Measurements from ENCODE around the gene ROR1.
"Not testable (repeated sequence)": the region's sequence is repeated elsewhere in the genome, so short reads cannot be mapped to it uniquely, and the experiment has no call there.

ROR1 gene

GRCh38 chr1:63759778-63760177 is 14.0 kb upstream of the ROR1 start:
- no peak for DNase-seq

DNA sequence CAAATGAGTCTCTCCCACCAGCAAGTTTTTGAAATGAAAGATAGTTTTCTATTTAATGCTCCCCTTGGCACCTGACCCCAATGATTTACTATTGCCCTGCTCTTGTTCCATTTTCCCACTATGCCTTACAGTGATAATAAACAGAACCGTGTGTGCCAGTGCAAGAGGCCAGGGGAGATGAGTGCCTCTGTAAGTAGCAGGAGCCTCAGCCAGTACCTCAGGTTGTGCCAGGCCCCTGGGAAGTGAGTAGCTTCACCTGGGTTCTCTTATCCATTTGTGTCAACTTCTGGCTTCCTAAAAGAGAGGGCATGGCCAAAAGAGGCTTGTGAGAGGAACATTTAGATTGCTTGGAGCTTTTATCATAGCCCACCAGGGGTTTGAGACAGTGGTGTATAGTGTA is 3.4 kb upstream of the ROR1 start:
- DNase-seq, result no peak

GRCh38 chr1:63772201-63772600 is 1.6 kb upstream of the ROR1 start:
- no peak for DNase-seq

DNA sequence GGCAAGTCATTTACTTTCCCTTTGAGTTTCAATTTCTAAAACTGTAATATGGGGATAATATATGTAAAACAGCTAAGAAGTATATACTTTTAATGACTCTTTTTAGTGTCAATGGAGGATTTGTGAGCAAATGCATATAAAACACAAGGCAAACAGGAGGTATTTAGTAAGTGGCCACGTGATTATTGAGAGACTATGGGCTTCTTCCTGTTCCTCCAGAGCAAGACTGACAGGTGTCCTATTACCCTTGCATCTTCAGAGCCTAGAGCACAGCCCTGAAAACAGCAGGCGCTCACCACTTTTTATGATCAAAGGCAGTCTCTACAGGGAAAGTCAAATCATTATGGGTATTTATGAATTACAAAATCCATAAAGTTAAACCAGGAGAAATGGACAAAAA is 941 bp upstream of the ROR1 start:
- no peak for DNase-seq

- no peak for DNase-seq
Measured at GRCh38 chr1:63773496-63773814, 362 bp upstream of the ROR1 start.

DNA sequence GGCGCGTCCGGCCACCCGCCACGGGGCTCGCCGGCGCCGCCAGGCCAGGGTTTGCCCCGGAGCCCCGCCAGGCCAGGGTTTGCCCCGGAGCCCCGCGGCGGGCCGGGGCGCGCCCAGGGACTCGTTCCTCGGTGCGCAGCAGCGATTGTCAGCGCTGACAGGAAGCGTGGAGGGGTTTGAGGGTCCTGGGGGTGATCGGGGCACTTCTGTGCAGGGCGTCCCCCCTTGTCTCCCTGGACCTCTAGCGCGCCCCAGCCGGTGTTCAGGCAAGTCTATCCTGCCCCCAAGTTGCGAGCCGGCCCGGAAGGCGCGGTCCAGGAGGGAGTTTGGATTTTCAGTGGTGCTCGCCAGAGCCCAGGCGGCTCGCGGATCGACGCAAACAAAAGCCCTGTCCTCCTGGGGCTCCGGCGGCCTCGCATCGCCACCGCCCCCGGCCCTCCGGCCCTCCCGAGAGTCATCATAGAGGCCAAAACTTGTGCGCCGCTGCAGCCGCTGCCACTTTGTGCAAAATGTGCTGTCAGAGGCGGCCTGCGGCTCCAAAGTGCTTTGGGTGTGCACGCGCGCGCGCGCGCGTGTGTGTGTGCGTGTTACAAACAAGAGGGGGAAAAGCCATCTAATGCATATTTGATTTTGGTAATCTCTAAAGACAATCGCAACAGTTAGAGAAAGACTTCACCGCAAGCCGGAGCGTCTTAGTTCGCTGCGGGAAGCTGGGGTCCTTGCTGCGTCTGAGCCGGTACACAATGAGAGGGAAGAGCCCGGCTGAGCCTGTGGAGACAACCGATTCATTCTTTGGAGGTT is 1.0 kb downstream of the ROR1 start:
- no peak for DNase-seq

GRCh38 chr1:63775418-63776127 is 1.8 kb downstream of the ROR1 start:
- DNase-seq, result no peak

- DNase-seq, result no peak
Measured at GRCh38 chr1:63777286-63777685, 3.5 kb downstream of the ROR1 start.

DNA sequence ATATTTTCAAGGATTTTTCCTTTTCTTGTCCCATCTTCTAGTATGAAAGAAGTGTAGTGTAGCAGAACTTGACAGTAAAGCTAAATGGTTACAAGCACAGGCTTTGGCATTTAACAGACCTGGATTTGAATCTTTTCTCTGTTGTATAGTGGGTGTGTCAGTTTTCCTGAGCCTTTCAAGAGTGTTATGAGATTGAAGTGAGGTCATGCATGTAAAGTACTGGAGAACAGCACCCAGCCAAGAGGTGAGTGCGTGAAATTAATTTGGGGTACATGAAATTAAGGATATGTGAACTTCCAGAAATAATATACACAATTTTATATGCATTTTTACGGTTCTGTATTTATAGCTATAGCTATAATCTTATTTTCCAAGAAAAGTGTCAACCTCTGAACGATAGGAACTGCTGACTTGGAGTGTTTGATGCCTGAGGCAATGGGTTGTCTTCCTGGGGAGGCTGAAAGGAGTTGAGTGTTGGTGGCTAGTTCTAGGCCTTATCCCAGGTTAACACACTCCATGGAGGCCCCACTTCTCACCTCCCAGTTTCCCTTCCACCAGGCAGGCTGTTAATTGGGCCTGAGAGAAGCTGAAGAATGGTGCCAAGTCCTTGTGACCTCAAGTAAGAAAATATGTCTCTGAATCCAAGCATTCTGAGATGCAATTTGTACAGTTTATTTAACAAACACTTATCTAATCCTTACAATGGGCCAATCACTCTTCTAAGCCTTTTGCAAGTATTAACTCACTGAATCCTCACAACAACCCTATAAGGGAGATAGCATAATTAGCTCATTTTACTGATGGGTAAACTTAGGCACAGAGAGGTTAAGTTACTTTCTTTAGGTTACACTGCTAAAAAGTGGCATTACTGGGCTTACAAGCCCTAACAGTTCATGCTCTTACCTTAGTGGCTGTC is 4.4 kb downstream of the ROR1 start:
- DNase-seq, result no peak

DNA sequence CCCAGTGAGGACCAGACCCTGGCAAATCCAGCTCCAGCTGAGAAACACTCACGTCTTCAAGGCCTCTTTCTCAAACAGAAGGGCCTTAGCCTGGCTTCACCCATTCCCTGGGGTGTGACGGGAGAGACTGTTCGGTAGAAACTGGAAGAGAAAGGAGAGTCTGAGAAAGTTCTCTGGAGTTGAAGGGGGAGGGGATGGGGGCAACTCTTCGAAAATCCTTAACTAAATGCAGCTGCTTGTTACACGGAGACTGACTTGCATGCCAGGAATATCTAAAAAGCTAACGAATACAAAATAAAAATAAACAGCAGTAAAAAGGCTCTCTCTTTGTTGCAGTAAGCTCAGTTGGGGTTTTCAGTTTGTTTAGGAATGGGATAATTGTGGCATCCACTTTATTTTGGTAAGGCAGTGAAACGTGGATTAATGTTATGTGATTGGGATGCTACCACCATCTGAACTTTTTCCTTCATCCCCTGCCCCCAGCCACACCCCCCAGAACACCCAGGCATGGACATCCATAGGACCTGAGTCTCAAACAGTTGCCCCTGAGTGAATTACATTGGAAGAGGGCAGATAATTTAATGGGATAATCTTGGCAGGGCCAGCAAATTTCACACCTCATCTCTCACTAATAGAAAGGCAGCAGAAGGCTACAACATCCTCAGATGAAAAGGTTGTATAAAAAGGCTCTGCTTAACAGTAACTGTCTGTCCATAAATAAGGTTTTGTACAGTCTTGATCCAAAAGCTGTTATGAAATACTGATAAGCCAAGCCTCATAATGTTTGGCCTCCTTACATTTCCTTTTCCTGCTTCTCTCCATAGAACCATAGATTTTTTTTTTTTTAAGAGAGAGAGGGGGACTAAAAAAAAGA is 5.8 kb downstream of the ROR1 start:
- no peak for DNase-seq

DNA sequence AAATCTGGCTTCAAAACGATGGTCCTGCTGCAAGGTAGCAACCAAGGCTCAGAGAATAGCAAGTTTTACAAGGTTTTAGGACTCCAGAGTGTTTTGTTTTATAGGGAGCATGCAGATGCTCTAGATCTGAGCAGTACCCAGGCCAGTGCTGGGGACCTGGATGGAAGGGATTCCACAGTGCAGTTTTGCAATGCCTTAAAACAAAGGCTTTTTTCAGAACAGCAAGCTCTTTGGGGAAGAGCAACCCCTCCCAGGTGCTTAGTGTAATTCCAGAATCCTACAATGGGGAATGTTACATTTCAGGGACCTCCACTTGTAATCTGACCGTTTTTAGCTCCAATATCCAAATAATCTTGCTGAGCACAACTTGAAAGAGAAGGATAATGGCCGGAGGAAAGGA is 6.7 kb downstream of the ROR1 start:
- DNase-seq, result no peak

DNA sequence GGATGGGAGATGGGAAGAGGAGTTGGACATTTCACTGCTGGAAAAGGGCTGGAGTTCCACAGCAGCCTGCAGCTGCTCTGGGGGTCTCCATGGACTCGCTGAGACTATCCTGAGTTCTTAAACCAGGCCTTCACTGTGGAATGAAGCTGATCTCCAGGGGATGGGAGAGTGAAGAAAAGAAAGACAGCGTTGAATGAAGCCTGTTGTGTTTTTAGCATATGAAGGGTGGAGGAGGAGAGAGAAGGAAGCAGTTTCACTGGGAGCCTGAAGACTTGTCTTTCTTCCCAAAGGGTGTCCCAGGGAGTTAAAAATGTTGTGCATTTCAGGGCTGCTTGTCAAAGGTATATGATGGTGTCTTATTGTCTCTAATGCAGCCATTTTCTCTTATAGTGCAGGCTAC is 9.2 kb downstream of the ROR1 start:
- DNase-seq, result no peak

DNA sequence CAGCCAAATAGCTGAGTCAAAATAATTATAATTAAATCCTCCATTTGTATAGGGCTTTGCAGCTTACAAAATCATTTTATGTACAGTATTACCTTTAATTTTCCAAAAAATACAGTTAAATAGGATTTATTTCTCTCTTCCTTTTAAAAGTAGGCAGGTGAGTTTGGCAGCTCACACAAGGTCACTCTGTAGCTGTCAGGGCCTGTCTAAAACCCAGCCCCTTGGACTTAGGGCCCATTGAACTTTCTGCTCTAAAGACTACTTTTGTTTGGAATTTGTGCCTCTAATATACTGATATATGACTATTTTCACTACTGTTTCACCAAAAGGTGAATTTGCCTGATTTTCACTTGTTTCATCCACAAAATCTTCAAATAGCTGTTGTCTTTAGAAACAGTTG is 10.3 kb downstream of the ROR1 start:
- DNase-seq, result no peak

GRCh38 chr1:63784489-63785390 is 10.9 kb downstream of the ROR1 start:
- DNase-seq, result no peak

- not testable (repeated sequence) for DNase-seq
Measured at GRCh38 chr1:63787270-63787669, 13.5 kb downstream of the ROR1 start.

GRCh38 chr1:63787875-63788274 is 14.1 kb downstream of the ROR1 start:
- no peak for DNase-seq

DNA sequence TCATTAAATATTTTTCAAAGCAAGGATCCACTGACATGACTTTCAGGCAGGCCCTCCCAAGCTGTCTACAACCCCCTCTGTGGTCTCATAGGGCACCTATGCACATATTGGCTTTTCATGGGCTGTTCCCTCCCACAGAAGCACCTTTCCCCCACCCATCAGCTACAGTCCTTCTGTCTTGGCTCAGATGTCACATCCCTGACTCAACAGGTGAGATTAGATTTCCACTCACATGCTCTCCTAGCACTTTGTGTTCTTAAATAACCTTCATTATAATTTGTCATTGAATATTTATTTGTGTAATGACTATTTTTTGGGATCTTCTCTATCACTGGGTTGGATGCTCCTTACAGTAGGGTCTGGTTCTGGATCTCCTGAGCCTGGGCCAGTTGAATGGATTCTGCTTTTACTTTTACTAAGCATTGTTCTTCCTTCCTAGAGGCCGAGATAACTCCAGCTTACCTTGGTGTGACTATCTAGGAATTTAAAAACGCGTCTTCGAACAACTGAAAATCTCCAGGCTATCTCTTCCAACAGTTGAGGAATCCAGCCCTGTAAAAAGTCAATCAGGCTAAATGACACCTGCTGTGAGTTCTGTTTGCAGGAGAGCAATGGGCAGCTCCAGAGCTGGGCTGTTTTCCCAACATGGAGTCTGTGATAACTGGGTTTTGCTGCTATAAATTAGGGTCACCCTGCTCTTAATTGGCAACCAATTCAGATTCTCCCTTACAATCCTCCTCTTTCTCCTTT is 16.2 kb downstream of the ROR1 start:
- DNase-seq, result no peak

DNA sequence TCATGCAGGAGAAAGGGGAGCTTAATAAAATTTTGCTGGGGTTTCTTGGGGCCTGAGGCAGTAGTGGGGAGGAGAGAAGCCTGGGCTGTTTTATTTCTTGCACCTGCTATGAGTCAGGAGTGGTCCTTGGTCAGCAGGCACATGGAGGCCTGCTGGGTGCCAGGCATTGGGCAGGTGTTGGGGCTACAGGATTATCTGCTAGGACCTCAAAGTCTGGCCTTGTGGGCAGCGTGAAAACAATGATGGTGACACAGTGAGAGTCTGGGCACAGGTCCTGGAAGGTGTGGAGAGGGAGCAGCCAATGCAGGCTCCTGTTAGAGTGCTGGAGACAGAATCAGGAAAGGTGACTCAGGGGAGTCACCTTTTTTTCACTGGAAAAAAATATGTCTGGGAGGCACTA is 17.2 kb downstream of the ROR1 start:
- no peak for DNase-seq

DNA sequence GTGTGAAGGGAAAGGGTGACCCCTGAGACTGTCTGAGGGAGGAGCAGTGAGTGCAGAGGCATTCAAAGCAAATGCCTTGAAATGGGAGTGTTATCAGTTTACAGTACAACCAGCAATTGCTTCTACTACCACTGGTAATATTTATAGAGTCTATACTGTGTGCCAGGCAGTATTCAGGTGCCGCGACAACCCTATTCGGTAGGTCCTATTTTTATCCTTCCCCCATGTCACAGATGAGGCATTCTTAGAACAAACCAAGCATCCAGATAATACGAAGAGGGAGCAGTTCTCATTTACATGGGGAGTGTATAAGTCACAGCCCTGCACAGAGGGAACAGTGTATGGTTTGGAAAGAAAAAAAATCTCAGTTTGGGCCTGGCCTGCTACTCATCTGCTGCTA is 18.3 kb downstream of the ROR1 start:
- no peak for DNase-seq

DNA sequence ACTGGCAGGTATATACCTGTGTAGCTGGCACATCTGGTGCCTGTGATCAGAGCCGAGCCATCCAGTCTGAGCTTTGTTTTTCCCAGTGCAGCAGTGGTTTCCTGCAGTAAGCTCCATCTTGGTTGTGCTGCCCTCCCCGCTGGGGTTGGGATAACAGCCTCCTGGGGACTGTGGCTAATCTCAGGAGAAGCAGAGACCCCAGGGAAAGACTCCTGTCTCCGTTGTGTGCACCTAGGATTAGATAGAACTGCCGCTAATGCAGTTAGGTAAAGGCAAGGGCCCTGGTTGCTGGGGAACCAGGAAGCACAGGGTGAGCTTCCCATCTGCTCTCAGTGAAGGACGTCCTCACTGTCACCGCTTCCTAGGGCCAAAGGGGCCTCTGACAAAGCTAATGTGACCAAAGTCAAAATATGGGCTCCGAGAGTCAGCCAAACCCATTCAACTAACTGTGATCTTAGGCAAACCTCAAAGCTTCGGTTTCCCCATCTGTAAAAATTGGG is 20.0 kb downstream of the ROR1 start:
- DNase-seq, result no peak

DNA sequence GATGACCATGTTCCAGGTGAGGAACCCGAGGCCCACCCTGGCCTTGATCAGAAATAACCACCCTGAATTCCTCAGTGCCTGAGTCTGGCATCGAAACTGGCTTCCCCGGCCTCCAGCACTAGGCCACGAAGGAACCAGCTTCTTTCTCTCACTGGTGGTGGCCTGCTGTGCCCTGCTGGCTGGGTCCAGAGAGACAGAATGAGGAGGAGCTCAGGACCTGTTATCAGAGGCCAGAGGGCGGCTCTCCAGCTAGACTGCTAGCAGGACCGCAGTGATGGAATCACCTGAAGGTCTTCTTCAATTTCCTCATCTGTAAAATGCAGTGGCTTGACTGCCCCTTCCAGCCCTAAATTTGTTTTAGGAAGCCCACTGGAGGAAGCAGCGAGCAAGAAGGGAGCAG is 20.5 kb downstream of the ROR1 start:
- no peak for DNase-seq

Measured in CD4-positive, alpha-beta T cell treated with Interleukin-6 for 4 hours (primary cell).